ENCODE results near the gene NFIB.

The NFIB gene

DNA sequence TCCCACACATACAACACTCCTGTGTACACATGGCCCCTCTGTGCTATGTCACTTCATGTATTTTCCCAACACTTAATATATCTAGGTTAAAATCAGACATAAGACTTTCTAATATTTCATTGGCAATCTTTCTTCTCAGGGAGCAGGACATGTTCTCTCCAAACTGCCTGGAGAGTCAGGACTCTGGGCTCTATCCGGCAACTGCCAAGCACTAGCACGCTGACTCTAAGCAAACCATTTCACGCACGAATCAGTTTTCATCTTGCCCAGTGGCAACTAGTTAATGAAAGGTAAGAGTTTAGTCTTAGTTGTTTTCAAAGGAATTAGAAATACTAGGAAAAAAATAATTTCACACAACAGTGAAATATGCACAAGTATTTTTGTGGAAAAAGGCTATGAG lies 124.8 kb downstream of the NFIB start:
- H3K4me3 ChIP-seq (ENCODE audit: low read depth, low read length), result no peak overlapping the region
- TF ChIP-seq, protein P1, sequence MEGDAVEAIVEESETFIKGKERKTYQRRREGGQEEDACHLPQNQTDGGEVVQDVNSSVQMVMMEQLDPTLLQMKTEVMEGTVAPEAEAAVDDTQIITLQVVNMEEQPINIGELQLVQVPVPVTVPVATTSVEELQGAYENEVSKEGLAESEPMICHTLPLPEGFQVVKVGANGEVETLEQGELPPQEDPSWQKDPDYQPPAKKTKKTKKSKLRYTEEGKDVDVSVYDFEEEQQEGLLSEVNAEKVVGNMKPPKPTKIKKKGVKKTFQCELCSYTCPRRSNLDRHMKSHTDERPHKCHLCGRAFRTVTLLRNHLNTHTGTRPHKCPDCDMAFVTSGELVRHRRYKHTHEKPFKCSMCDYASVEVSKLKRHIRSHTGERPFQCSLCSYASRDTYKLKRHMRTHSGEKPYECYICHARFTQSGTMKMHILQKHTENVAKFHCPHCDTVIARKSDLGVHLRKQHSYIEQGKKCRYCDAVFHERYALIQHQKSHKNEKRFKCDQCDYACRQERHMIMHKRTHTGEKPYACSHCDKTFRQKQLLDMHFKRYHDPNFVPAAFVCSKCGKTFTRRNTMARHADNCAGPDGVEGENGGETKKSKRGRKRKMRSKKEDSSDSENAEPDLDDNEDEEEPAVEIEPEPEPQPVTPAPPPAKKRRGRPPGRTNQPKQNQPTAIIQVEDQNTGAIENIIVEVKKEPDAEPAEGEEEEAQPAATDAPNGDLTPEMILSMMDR (IDR thresholded peaks at IDR 0.05; ENCODE audit: low read depth, low read length), result no peak

DNA sequence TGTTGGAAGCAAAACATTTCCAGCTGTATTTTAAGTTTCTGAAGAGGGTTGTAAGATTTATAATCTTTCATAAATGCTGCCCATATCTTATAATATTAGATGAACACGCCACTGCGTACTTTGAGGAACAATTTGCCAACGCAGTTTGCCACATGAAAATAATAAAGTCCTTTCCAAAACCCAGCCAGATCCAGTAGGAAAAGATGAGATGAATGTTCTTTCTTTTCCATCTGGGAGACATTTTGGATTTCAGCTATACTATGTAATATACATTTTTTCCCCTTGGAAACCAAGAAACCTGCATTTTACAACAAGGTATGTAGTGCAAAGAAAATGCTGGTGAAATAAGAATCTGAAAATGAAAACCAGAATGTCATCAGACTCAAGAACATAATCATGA lies 125.4 kb downstream of the NFIB start:
- TF ChIP-seq, protein P1 (IDR thresholded peaks at IDR 0.05; ENCODE audit: low read depth, low read length), result no peak
- no peak overlapping the region for H3K4me3 ChIP-seq (ENCODE audit: low read depth, low read length)

DNA sequence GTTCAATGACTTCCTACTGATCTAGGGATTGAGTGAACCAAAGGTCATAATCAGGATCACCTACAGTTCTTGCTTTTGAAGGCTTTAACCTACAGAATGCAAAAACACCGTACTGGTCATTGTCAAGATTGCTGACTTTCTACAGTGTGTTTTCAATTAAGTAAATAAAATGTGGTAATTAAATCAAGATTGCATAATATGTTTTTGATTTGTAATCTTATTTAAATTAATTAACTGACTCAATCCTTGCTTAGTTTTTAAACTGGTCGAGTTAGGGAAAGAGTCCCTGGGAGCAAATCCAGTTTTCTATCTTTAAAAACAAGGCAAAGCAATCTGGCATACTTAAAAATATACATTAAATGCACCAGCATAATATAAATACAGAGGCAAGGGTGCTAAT lies 125.9 kb downstream of the NFIB start:
- no peak overlapping the region for H3K4me3 ChIP-seq (ENCODE audit: low read depth, low read length)
- TF ChIP-seq, protein P1 (IDR thresholded peaks at IDR 0.05; ENCODE audit: low read depth, low read length), result no peak

DNA sequence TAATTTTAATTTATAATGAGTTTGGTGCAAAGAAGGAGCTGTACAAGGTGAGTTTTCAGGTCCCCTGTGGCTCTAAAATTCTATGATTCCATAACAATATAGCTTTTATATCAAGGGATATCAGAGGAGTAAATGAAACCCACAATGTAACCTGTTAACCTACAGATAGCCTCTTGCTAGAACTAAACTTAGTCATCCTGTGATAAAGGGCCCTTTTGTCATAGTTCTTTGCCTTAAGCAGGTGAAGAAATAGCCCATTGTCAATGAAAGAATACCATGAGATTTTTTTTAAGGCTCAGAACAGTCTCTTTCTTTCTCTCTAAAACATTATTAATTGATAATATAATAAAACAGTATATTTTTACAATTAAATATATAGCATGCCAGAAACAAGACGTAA lies 127.8 kb downstream of the NFIB start:
- no peak overlapping the region for H3K4me3 ChIP-seq (ENCODE audit: low read depth, low read length)
- TF ChIP-seq, protein P1 (IDR thresholded peaks at IDR 0.05; ENCODE audit: low read depth, low read length), result no peak

DNA sequence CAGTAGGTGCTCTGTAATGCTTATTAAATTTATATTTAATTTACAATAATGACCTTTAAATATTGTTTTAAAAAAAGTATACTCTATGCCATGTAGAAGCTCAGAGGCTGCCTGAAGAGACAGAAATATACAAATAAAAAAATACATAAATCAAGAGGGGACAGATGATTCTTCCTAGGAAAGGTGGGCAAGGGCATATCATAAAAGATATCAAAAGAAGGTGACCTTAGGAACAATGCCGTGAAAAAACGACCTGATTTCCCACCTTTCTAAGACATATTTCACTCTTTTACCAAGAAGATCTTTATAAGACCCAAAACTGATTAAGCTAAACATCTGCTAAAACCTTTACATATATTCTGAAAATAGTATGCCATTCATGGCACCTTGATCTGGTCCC lies 128.9 kb downstream of the NFIB start:
- TF ChIP-seq, protein P1 (IDR thresholded peaks at IDR 0.05; ENCODE audit: low read depth, low read length), result no peak
- H3K4me3 ChIP-seq (ENCODE audit: low read depth, low read length), result no peak overlapping the region

DNA sequence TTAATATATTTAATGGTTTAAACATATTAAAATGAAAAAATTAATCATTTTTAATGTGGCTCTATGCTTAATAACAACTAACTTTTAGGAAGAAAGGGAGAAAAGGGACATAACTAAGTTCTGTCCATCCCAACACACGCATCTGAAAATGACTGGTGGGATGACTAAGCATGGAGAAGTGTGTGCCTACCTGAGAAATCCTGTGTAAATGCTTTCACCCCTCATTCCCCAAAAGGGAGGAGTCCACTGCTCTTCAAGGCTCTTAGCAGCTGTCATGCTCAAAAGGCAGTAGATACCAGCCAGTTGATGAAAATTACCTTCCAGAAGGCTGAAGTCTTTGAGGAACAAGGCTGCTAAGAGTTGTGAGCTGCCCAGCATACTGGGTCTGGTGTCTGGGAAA lies 130.9 kb downstream of the NFIB start:
- TF ChIP-seq, protein P1 (IDR thresholded peaks at IDR 0.05; ENCODE audit: low read depth, low read length), result no peak
- no peak overlapping the region for H3K4me3 ChIP-seq (ENCODE audit: low read depth, low read length)

DNA sequence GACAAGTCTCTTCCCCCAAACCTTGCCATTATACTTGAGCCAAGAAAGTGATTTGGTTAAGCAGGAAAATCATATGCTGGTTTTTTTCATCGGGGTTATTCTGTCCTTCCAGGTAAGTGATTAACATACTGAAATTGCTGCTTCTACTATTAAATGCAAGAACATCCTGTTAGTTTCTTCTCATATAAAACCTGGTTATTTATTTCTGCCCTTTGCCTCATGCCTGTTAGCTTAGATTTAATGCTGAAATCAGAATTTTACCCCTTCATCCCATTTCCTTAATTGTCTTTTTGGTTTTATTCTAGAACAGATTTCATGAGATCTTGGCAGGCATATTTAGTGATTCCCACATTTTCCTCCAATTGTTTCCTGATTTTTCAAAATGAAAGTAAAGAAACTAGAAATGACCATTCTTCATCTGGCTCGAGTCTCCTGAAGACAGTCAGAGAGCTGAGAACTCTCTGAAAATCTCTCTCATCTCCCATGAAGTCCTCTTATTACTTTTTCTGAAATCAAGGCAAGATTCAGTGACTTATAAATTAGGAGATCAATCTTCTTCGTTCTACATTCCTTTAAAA lies 132.9 kb downstream of the NFIB start:
- TF ChIP-seq, protein P1 (IDR thresholded peaks at IDR 0.05; ENCODE audit: low read depth, low read length), result no peak
- no peak overlapping the region for H3K4me3 ChIP-seq (ENCODE audit: low read depth, low read length)

All from WI38 (cell line).